ENCODE results near the gene PRSS38. TPM values are rescaled to one million over a fixed set of nuclear protein-coding genes. Genes with fewer than 3 reads are reported as not detected.
"Not testable (repeated sequence)": the region's sequence is repeated elsewhere in the genome, so short reads cannot be mapped to it uniquely, and the experiment has no call there.

PRSS38 gene
- polyA plus RNA-seq, 3 donors = not detected

DNA sequence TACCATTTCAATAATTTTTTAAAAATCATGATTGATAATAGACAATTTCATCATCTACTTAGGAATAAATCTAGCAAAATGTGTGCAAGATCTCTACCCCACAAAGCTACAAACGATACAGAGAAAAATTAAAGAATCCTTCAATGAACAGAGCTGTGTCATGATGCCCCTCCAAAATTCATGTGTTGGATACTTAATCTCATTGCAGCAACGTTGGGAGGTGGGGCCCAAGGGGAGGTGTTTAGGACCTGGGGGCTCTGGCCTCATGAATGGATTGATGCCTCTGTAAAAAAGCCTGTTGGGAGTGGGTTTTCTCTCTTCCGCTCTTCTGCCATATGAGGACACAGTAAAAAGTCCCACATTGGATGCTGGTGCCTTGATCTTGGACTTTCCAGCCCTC is 54.9 kb downstream of the PRSS38 start:
- no peak overlapping the region for H3K27ac ChIP-seq (ENCODE audit: low read depth, low read length)
- 53 to 73% (median 53%) methylated on average over 3 of the region's 3 CpGs for WGBS, 3 donors

DNA sequence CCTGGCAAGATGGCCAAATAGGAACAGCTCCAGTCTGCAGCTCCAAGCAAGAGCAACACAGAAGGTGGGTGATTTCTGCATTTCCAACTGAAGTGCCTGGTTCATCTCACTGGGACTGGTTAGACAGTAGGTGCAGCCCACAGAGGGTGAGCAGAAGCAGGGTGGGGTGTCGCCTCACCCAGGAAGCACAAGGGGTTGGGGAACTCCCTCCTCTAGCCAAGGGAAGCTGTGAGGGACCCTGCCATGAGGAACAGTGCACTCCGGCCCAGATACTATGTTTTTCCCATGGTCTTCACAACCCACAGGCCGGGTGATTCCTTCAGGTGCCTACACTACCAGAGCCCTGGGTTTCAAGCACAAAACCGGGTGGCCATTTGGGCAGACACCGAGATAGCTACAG is 56.4 kb downstream of the PRSS38 start:
- not testable (repeated sequence) for H3K27ac ChIP-seq (ENCODE audit: low read depth, low read length)
- WGBS, 3 donors = 71 to 85% (median 82%) methylated on average over 5 of the region's 5 CpGs

DNA sequence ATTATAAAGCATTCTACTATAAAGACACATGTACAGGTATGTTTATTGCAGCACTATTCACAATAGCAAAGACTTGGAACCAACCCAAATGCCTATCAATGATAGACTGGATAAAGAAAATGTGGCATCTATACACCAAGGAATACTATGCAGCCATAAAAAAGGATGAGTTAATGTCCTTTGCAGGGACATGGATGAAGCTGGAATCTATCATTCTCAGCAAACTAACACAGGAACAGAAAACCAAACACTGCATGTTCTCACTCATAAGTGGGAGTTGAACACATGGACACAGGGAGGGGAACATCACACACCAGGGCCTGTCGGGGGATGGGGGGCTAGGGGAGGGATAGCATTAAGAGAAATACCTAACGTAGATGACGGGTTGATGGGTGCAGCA is 62.3 kb downstream of the PRSS38 start:
- H3K27ac ChIP-seq (ENCODE audit: low read depth, low read length) = not testable (repeated sequence)
- 84 to 96% (median 84%) methylated on average over 3 of the region's 3 CpGs for WGBS, 3 donors

DNA sequence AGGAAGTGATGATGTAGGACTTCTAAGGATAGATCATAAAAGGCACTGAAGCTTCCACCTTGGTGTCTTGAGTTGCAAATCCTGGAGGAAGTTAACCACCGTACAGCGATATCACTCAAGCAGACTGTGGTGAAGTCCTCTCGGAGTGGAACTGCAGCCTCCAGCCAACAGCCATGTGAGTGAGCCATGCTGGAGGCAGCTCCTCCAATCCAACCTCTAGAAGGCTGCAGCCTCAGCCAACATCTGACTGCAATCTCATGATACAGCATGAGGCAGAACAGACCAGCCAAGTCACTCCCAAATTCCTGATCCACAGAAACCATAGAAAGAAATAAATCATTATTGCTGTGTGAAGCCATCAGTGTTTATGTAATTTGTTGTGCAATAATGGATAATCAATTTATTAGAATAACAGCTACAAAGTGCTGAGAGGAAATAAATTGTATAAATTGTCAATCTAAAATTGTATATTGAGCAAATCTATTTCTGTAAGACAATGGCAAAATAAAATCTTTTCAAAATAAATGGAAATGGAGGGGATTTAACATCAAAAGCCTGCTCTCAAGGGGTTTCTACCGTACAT is 65.0 kb downstream of the PRSS38 start:
- H3K27ac ChIP-seq (ENCODE audit: low read depth, low read length) = no peak overlapping the region
- WGBS, 3 donors = 58 to 71% (median 64%) methylated on average over 4 of the region's 4 CpGs

DNA sequence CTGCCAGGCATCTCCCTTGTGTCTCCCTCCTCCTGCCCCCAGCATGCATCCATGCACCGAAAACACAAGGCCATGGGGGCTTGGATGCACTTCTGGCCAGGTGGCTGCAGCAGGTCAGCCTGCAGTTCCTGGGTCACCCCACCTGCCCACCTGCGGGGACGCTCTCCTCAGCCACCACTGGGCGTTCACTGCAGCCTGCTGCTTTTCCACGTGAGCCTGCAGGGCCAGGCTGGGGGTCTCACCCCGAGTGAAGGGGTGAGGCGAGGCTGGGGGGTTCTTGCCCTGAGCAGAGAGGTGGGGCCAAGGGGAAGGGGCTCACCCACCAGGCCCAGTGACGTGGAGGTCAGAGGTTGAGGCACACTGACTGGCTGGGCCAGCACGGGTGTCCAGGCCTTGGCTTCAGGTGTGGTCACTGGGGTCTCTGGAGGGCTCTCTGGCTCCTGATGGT is 67.6 kb downstream of the PRSS38 start:
- 78 to 86% (median 80%) methylated on average over 9 of the region's 9 CpGs for WGBS, 3 donors

DNA sequence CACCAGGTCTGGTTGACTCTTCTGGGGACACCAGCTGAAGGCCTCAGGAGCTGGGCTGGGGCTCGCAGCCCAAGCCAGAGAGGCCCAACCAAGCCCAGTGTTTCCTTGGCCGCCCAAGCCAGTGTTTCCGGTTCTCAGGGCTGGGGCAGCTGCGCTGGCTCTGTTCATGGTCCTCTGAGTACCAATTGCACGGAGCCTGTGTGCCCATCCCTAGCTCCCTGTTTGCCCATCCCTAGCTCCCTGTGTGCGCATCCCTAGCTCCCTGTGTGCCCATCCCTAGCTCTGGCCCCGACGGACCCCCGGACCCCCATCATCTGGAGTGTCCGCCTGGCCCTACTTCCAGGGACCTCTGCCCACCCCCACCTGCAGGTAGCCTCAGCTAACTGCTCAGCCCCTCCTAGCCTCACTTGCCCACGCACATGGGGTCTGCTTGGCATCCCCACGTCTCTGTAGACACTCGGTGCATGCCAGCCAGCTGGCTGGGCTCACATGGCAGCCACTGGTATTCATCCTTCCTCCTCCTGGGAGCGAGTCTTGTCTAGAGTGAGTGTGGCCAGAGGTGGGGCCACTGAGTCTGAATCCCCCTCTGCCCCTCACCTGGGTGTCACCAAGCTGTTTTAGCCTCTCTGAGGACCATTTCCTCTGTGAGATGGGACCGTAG is 68.3 kb downstream of the PRSS38 start:
- 93 to 95% (median 94%) methylated on average over 15 of the region's 15 CpGs for WGBS, 3 donors
- no peak overlapping the region for H3K27ac ChIP-seq (ENCODE audit: low read depth, low read length)

More for the DNA sequence above, 67.6 kb downstream of the PRSS38 start:
- no peak overlapping the region for H3K27ac ChIP-seq (ENCODE audit: low read depth, low read length)

DNA sequence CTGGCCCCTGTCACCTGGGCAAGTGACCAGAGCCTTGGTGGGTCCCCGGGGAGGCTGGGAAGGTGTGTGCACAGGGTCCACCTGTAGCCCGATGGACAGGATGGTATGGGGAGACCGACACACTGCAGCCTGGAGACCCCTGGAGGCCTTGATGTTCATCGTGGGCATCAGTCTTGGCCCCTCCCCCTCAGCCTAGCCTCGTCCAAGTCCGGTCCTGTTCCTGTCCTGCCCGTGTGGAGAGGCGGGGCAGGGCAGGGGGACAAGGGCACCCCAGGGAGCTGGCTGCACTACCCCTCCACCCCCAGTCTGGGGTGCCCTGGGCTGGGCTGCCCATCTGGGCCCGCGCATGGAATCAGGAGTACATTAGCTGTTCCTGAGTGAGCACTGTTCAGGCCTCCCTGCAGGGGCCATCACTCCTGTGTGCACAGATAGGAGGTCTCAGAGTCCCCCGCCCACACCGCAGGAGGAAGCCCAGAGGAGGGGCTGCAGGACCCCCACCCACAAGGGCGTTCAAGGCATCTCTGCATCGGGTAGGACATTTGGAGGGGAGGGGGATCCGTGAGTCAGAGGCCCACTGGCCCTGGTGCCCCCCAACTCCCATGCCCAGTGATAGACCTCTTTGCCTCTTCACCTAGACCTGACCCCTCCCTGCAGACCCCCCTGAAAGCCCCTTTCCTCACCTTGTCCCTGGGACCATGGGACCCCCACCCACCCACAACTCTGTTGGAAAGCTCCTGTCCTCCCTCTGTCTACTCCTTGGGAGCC is 69.1 kb downstream of the PRSS38 start:
- WGBS, 3 donors = 88 to 95% (median 93%) methylated on average over 15 of the region's 15 CpGs
- H3K27ac ChIP-seq (ENCODE audit: low read depth, low read length) = no peak overlapping the region

DNA sequence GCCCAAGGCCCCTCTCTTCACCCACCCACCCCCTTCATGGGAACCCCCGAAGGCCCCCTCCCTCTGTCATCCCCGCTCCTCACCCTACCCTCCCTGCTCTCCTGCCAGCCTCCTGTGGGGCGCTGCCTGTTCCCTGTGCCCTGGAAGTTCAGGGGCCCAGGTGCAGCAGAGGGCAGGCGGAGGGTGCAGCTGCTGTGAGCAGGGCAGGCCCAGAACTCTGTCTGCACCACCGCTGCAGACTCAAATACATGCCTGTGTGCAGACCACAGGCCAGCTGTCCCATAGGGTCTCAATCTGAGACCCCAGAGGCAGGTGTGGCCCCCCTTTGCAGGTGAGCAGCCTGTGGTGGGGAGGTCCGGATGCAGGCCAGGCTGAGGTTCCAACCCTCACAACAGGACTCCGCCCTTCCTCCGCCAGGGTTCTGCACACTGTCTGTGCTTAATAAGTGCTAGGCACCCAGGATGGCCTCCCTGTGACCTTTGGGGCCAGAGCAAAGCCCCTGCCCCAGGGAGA is 69.7 kb downstream of the PRSS38 start:
- no peak overlapping the region for H3K27ac ChIP-seq (ENCODE audit: low read depth, low read length)
- 80 to 85% (median 83%) methylated on average over 7 to 8 of the region's 8 CpGs for WGBS, 3 donors

DNA sequence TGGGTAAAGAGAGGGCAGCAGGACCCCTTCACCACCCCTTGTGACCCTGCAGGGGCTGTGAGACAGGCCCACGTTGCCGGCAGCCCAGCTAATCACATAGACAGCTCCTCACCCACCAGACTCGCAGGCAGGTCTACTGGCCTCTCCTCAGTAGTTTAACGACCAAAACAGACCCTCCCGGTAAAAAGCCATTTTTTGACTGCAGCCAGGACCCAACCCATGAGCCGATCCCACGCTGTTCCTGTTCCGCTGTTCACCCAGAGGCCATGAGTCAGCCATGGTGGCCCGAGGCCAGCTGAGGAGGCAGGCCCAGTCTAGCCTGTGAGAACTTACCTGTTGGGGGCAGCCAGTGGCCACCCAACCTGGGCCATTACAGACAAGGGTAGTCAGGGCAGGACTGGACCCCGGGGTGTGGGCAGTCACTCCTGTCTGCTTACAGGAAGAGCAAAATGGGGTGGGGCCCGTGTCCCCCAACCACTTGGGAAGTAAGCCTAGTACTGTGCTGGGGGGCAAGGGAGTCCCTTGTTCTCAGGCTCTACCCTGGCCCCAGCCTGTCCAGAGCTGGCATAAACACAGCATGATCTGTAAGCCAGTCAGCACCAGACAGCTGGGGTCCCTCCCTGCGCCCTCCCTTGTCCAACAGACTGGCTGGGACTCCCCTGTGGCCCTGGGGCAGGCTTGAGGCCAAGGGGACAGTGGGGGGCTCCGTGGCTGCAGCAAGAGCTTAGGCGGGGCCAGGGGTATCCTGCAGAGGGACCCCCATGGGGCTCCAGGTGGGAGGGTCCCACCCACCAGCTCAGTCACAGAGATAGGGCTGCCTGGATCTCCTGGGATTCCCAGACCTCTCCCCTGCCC is 70.4 kb downstream of the PRSS38 start:
- WGBS, 3 donors = 40 to 68% (median 41%) methylated on average over 14 of the region's 14 CpGs
- no peak overlapping the region for H3K27ac ChIP-seq (ENCODE audit: low read depth, low read length)

DNA sequence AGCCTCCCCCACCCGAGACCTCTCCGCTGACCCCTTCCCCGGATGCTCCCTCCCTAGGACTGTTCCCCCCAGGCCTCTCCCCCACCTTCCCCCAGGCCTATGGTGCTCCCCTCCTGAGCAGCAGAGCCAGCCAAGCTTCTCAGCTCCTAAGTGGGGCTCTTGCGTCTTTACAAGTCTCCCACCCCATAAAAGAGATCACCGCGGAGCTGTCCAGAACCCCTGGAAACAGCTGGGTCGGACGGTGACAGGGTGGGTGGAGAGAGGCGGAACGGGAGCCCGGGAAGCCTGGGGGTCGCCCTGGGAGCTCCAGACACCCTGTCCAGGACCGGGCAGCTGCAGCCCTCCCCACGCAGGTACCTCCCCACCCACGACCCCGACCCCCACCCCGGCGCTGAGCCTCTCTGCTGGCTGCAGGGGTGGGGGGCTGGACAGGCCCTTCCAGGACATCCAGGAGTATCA is 71.1 kb downstream of the PRSS38 start:
- WGBS, 3 donors = 14 to 23% (median 15%) methylated on average over 16 to 18 of the region's 18 CpGs
- H3K27ac ChIP-seq (ENCODE audit: low read depth, low read length) = no peak overlapping the region

DNA sequence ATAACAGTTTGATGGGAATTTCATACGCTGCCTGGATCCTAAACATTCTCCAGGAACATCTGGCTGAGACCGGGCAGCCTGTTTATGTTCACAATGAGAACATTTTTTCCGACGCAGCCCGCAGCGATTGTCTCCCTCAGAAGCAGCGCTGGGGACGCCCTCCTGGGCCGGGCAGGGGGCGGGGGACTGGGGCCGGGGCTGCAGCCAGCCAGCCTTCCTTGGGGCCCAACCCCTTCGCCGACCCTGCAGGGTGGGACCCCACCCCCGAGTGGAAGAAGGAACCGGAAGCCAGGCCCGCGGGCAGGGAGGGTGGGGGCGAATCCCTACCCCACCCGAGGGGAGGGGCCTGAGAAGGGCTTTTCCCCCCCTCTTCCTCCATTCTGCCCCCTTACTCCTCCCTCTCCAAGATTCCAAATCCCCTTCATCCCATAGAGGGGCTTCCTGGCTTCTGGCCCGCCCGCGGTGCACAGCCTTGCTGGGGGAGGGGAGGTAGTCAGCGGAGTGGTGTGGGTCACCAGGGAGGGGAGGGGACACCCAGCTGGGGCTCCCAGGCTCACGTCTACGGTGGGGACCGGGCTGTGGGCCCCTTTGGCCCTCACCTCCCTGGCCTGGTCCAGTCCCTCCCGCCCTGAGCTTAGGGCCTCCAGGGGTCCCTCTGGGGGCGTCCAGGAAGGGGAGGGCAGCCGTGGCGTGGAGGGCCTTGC is 71.7 kb downstream of the PRSS38 start:
- 2 to 8% (median 2%) methylated on average over 22 to 30 of the region's 30 CpGs for WGBS, 3 donors
- no peak overlapping the region for H3K27ac ChIP-seq (ENCODE audit: low read depth, low read length)

DNA sequence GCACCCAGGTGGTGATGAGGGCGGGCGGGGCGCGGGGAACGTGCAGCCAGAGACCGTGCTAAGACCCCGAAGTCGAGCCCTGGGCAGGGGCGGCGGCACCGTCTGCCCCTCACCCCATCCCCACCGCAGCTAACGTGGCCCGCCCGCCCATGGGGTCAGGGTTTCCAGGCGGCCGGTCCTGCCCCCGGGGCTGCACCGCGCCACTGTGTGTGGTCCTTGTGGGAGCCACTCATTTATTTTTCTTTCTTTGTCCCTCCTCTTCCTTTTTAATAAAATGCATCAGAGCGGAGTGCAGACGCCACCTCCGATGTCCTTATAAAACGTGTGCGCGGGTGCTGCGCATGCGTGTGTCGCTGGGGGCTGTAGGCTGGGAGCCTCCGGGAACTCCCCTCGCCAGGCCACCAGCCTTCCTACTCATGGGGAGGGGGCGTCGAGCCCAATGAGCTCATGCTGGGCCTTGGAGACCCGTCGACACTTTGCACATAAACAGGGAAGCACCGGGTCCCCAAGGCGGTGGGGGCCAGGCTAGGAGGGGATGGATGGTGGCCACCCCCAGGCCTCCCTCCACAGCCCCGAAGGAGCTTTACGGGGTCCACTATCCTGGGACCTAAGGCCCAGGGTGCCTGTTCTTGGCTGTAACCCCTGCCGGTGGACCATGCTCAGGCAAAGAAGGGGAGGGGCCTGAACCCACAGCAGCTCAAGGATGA is 72.4 kb downstream of the PRSS38 start:
- WGBS, 3 donors = 22 to 47% (median 44%) methylated on average over 34 to 40 of the region's 40 CpGs
- no peak overlapping the region for H3K27ac ChIP-seq (ENCODE audit: low read depth, low read length)

DNA sequence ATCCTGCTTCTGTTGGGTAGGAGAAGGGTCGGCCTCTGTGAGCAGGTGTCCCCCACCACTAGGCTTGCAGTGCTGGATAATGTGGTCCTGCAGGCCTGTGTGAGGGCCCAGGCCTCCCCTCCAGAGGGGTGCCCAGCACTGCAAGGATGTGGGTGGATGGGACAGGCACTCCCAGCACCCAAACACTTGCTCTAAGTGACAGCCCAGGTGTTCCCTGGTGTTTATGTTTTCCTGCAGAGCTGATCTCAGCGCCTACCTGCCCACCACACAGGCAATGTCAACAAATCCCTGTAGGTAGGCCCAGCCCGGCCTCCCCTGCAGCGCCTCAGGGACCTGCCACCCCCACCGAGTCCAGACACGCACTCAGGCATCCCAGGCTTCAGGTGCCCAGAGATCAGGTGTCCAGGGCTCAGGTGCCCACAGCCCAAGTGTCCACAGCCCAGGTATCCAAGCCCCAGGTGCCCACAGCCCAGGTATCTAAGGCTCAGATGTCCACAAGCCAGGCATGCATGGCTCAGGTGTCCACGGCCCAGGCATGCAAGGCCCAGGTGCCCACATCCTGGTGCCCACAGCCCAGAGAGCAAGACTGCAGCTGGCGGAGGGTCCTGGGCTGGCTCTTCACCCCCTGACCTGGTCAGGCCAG is 73.0 kb downstream of the PRSS38 start:
- 89 to 94% (median 93%) methylated on average over 8 of the region's 8 CpGs for WGBS, 3 donors
- no peak overlapping the region for H3K27ac ChIP-seq (ENCODE audit: low read depth, low read length)

DNA sequence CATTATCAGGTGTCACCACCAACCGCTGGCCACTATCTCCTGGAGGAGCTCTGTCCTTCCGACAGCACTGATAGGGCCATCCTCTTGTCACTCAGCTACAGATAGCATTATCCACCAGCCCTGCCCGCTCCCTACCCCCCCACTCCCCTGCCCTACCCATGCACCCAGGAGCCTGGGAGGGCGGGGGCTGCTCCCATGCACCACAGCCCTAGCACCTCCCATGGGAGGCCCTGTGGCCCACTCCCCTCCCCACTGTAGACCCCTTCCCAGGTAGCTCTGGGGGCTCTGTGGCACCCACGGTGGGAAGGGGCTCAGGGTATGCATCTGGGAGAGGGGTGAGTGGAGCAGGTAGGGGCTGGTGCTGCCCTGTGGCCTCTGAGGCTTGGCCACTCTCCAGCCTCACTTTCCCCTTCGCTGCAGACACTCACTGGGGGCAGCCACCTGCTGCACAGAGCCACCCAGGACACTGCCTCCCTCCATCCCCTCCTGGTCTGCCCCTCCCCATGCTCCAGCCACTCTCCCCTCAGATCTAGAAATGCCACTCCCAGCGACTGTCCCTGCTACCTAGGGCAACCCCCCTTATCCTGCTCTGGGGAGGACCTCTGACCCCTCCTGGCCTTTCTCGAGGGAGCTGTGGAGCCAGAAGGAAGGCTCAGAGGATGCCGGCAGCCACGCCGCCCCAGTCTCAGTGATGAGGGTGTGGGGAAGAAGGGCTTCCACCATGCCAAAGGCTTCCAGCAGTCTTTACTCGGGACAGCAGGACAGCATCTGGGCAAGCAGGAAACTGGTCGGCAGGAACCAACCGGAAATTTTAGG is 73.8 kb downstream of the PRSS38 start:
- H3K27ac ChIP-seq (ENCODE audit: low read depth, low read length) = no peak overlapping the region
- 56 to 74% (median 69%) methylated on average over 13 to 14 of the region's 14 CpGs for WGBS, 3 donors

DNA sequence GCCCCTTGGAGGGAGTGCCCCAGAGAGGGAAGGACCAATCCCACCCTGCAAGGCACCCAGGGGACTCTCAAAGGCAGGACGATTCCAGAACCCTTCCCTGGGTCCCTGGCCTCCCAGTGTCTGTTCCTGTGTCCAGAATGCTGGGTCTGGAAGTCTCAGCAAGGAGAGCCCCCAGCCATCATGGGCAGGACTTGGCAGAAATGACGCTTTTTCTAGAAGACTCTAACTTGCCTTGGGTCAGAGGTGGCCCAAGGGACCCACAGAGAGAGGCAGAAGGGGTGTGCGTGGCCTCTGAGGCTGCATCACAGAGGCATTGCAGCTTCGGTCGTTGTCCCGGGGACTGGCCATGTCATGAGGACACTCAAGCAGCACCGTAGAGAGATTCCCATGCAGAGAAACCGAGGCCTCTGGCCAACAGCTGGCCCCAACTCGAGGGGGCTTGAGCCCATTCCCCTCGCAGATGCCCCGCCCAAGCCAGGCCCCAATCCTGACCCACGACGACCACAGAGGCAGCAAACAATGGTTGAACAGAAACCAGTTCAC is 74.5 kb downstream of the PRSS38 start:
- H3K27ac ChIP-seq (ENCODE audit: low read depth, low read length) = no peak overlapping the region
- WGBS, 3 donors = 81 to 85% (median 84%) methylated on average over 13 of the region's 13 CpGs

Measured in adipose tissue (tissue), 3 donors.